Tibial artery (tissue), 4 donors: ENCODE results near the gene GALNT9.
"Not testable (repeated sequence)": the region's sequence is repeated elsewhere in the genome, so short reads cannot be mapped to it uniquely, and the experiment has no call there.

Source experiments
- DNase-seq, 2 donors: peaks; one replicate each; pipeline ENCODE4 v3.0.0-alpha.2; 2019
- H3K27ac ChIP-seq, 2 donors: fragments of 200-600 bp; sonication (generic) in 1 of 2; 1 replicate in 1 of 2; 2 replicates in 1 of 2; pipeline ENCODE4 v1.5.1; 2018 to 2019; ENCODE audit warnings: mild to moderate bottlenecking in 1 of 2
- H3K27me3 ChIP-seq, 2 donors: fragments of 200-600 bp; sonication (generic) in 1 of 2; one replicate each; pipeline versions ENCODE4 v1.5.1 to v1.6.0; 2016 to 2019
- H3K36me3 ChIP-seq, 3 donors: fragments of 200-600 bp; sonication (generic) in 2 of 3; one replicate each; pipeline ENCODE4 v1.5.1; 2016 to 2019; ENCODE audit warnings: mild to moderate bottlenecking in 2 of 3
- H3K4me1 ChIP-seq, 4 donors: fragments of 200-600 bp; sonication (generic) in 2 of 4; 1 replicate in 3 of 4; 2 replicates in 1 of 4; pipeline ENCODE4 v1.5.1; 2016 to 2019
- H3K4me3 ChIP-seq, 2 donors: fragments of 200-600 bp; sonication (generic) in 1 of 2; 1 replicate in 1 of 2; 2 replicates in 1 of 2; pipeline ENCODE4 v1.5.1; 2018 to 2019; ENCODE audit warnings: mild to moderate bottlenecking in 2 of 2
- H3K9me3 ChIP-seq, 3 donors: fragments of 200-600 bp; sonication (generic) in 1 of 3; one replicate each; pipeline ENCODE4 v1.5.1; 2016 to 2019
- CTCF ChIP-seq, 2 experiments: fragments of 200-600 bp in 1 of 2; fragments of 450-650 bp in 1 of 2; IDR thresholded peaks; one replicate each; pipeline ENCODE4 v1.5.1; 2017 to 2019; ENCODE audit warnings: antibody characterized with exemption in 2 of 2, mild to moderate bottlenecking in 1 of 2, moderate library complexity in 1 of 2
- intact Hi-C: fragments of 100-400 bp; cut with DNase I; formaldehyde crosslinking; loops from one replicate; pipeline ENCODE4 v1.15.0; 2023; ENCODE audit warnings: low total_unique reads

Gene GALNT9

GRCh38 chr12:132244724-132245295 lies 84.6 kb downstream of the GALNT9 start:
- intact Hi-C loops: no loop called here
- DNase-seq: peak in 1 of 2 donors; percentile 64
- TF ChIP-seq CTCF (IDR thresholded peaks at IDR 0.05): no peak
- Histone ChIP-seq H3K27ac (no peak overlapping the region), H3K9me3 (no peaks in the 10 kb centered on the region), H3K4me3 (no peak overlapping the region), H3K36me3 (no peaks in the 10 kb centered on the region), H3K4me1 (no peaks in the 10 kb centered on the region), H3K27me3 (peaks cover 0 to 21% of the 10 kb centered on the region in 2 donors)

- Histone ChIP-seq H3K4me3 (no peak overlapping the region), H3K27me3 (peaks cover 0 to 20% of the 10 kb centered on the region in 2 donors), H3K27ac (no peak overlapping the region), H3K4me1 (no peaks in the 10 kb centered on the region), H3K9me3 (no peaks in the 10 kb centered on the region), H3K36me3 (no peaks in the 10 kb centered on the region)
- TF ChIP-seq CTCF (IDR thresholded peaks at IDR 0.05): no peak
- DNase-seq: peak in 1 of 2 donors; percentile 59
- intact Hi-C loops: no loop called here
Observed at GRCh38 chr12:132243596-132244310, 85.6 kb downstream of the GALNT9 start.

GRCh38 chr12:132243171-132243570 lies 86.2 kb downstream of the GALNT9 start:
- H3K9me3 ChIP-seq, H3K36me3 ChIP-seq, intact Hi-C loops, H3K4me3 ChIP-seq, H3K27ac ChIP-seq, H3K4me1 ChIP-seq, DNase-seq: not testable (repeated sequence)
- H3K27me3 ChIP-seq: peaks cover 0 to 21% of the 10 kb centered on the region in 2 donors

- DNase-seq, H3K4me3 ChIP-seq, intact Hi-C loops, H3K36me3 ChIP-seq, H3K9me3 ChIP-seq, H3K27ac ChIP-seq, H3K4me1 ChIP-seq: not testable (repeated sequence)
- peaks cover 0 to 30% of the 10 kb centered on the region in 2 donors for H3K27me3 ChIP-seq
Observed at GRCh38 chr12:132240669-132241007, 88.8 kb downstream of the GALNT9 start.

GRCh38 chr12:132239796-132240668 lies 89.4 kb downstream of the GALNT9 start:
- Histone ChIP-seq H3K27me3 (peaks cover 0 to 32% of the 10 kb centered on the region in 2 donors), H3K36me3 (no peaks in the 10 kb centered on the region), H3K27ac (no peak overlapping the region), H3K9me3 (no peaks in the 10 kb centered on the region), H3K4me3 (no peak overlapping the region), H3K4me1 (no peaks in the 10 kb centered on the region)
- intact Hi-C loops: no loop called here
- DNase-seq: peak in 1 of 2 donors; percentile 55
- TF ChIP-seq CTCF (IDR thresholded peaks at IDR 0.05): no peak

GRCh38 chr12:132239392-132239791 lies 90.0 kb downstream of the GALNT9 start:
- no peaks in the 10 kb centered on the region for H3K9me3 ChIP-seq
- peaks cover 0 to 28% of the 10 kb centered on the region in 2 donors for H3K27me3 ChIP-seq
- no peaks in the 10 kb centered on the region for H3K36me3 ChIP-seq
- no peak overlapping the region for H3K4me3 ChIP-seq
- TF ChIP-seq CTCF (IDR thresholded peaks at IDR 0.05): no peak
- H3K4me1 ChIP-seq: no peaks in the 10 kb centered on the region
- no peak for DNase-seq
- intact Hi-C loops: no loop called here
- H3K27ac ChIP-seq: no peak overlapping the region
